ENCODE results near the gene XIRP2.

The XIRP2 gene

GRCh38 chr2:167126165-167126564 is 237.9 kb downstream of the XIRP2 start:
- Mint-ChIP-seq H3K36me3 (no peaks in the 10 kb centered on the region), H3K4me3 (no peak overlapping the region), H3K27ac (no peak overlapping the region), H3K27me3 (no peaks in the 10 kb centered on the region), H3K9me3 (no peaks in the 10 kb centered on the region), H3K4me1 (no peaks in the 10 kb centered on the region)
- no peak for ATAC-seq

- ATAC-seq, result no peak
- Mint-ChIP-seq H3K4me1 (no peaks in the 10 kb centered on the region), H3K9me3 (no peaks in the 10 kb centered on the region), H3K27me3 (no peaks in the 10 kb centered on the region), H3K4me3 (no peak overlapping the region), H3K36me3 (no peaks in the 10 kb centered on the region), H3K27ac (no peak overlapping the region)
These were observed 238.9 kb downstream of the XIRP2 start for GRCh38 chr2:167127135-167127534.

GRCh38 chr2:167128130-167128529 is 239.8 kb downstream of the XIRP2 start:
- Mint-ChIP-seq H3K27ac (no peak overlapping the region), H3K9me3 (no peaks in the 10 kb centered on the region), H3K36me3 (no peaks in the 10 kb centered on the region)

GRCh38 chr2:167132066-167132465 is 243.8 kb downstream of the XIRP2 start:
- Mint-ChIP-seq H3K27ac (no peak overlapping the region), H3K36me3 (no peaks in the 10 kb centered on the region), H3K4me1 (no peaks in the 10 kb centered on the region), H3K9me3 (no peaks in the 10 kb centered on the region), H3K27me3 (no peaks in the 10 kb centered on the region), H3K4me3 (no peak overlapping the region)
- no peak for ATAC-seq

More at GRCh38 chr2:167128130-167128529, 239.8 kb downstream of the XIRP2 start:
- H3K4me1 Mint-ChIP-seq, result no peaks in the 10 kb centered on the region
- ATAC-seq, result no peak
- no peaks in the 10 kb centered on the region for H3K27me3 Mint-ChIP-seq
- no peak overlapping the region for H3K4me3 Mint-ChIP-seq

- Mint-ChIP-seq H3K36me3 (no peaks in the 10 kb centered on the region), H3K9me3 (no peaks in the 10 kb centered on the region), H3K27ac (no peak overlapping the region), H3K4me3 (no peak overlapping the region), H3K27me3 (no peaks in the 10 kb centered on the region), H3K4me1 (no peaks in the 10 kb centered on the region)
- ATAC-seq, result no peak
These were observed 244.8 kb downstream of the XIRP2 start for GRCh38 chr2:167132906-167133555.

- H3K27ac Mint-ChIP-seq, result no peak overlapping the region
- H3K4me1 Mint-ChIP-seq, result no peaks in the 10 kb centered on the region
- H3K9me3 Mint-ChIP-seq, result no peaks in the 10 kb centered on the region
- H3K27me3 Mint-ChIP-seq, result no peaks in the 10 kb centered on the region
- no peaks in the 10 kb centered on the region for H3K36me3 Mint-ChIP-seq
- no peak for ATAC-seq
- no peak overlapping the region for H3K4me3 Mint-ChIP-seq
These were observed 245.3 kb downstream of the XIRP2 start for GRCh38 chr2:167133614-167134013.

GRCh38 chr2:167134381-167135072 is 246.2 kb downstream of the XIRP2 start:
- H3K9me3 Mint-ChIP-seq, result no peaks in the 10 kb centered on the region
- H3K27me3 Mint-ChIP-seq, result no peaks in the 10 kb centered on the region
- H3K4me3 Mint-ChIP-seq, result no peak overlapping the region
- H3K4me1 Mint-ChIP-seq, result no peaks in the 10 kb centered on the region
- H3K36me3 Mint-ChIP-seq, result no peaks in the 10 kb centered on the region
- no peak overlapping the region for H3K27ac Mint-ChIP-seq
- ATAC-seq, result no peak

GRCh38 chr2:167135706-167136105 is 247.4 kb downstream of the XIRP2 start:
- Mint-ChIP-seq H3K27ac (no peak overlapping the region), H3K9me3 (no peaks in the 10 kb centered on the region)

GRCh38 chr2:167136879-167137596 is 248.8 kb downstream of the XIRP2 start:
- no peak overlapping the region for H3K27ac Mint-ChIP-seq
- no peak overlapping the region for H3K4me3 Mint-ChIP-seq
- H3K27me3 Mint-ChIP-seq, result no peaks in the 10 kb centered on the region
- H3K9me3 Mint-ChIP-seq, result no peaks in the 10 kb centered on the region
- no peak for ATAC-seq
- H3K4me1 Mint-ChIP-seq, result no peaks in the 10 kb centered on the region
- H3K36me3 Mint-ChIP-seq, result no peaks in the 10 kb centered on the region

More at GRCh38 chr2:167135706-167136105, 247.4 kb downstream of the XIRP2 start:
- Mint-ChIP-seq H3K36me3 (no peaks in the 10 kb centered on the region), H3K27me3 (no peaks in the 10 kb centered on the region), H3K4me3 (no peak overlapping the region), H3K4me1 (no peaks in the 10 kb centered on the region)
- no peak for ATAC-seq

GRCh38 chr2:167140330-167140729 is 252.1 kb downstream of the XIRP2 start:
- Mint-ChIP-seq H3K27me3 (no peaks in the 10 kb centered on the region), H3K4me1 (no peaks in the 10 kb centered on the region), H3K4me3 (no peak overlapping the region), H3K27ac (no peak overlapping the region), H3K36me3 (no peaks in the 10 kb centered on the region), H3K9me3 (peaks cover 3% of the 10 kb centered on the region)
- no peak for ATAC-seq

GRCh38 chr2:167140767-167141166 is 252.5 kb downstream of the XIRP2 start:
- peaks cover 3% of the 10 kb centered on the region for H3K9me3 Mint-ChIP-seq
- H3K4me1 Mint-ChIP-seq, result no peaks in the 10 kb centered on the region
- H3K27me3 Mint-ChIP-seq, result no peaks in the 10 kb centered on the region
- no peak for ATAC-seq
- H3K36me3 Mint-ChIP-seq, result no peaks in the 10 kb centered on the region
- H3K27ac Mint-ChIP-seq, result no peak overlapping the region
- H3K4me3 Mint-ChIP-seq, result no peak overlapping the region

- H3K27ac Mint-ChIP-seq, result no peak overlapping the region
- H3K36me3 Mint-ChIP-seq, result no peaks in the 10 kb centered on the region
- no peak overlapping the region for H3K4me3 Mint-ChIP-seq
- H3K27me3 Mint-ChIP-seq, result no peaks in the 10 kb centered on the region
- peaks cover 3% of the 10 kb centered on the region for H3K9me3 Mint-ChIP-seq
- H3K4me1 Mint-ChIP-seq, result no peaks in the 10 kb centered on the region
- ATAC-seq, result no peak
These were observed 254.3 kb downstream of the XIRP2 start for GRCh38 chr2:167142554-167142953.

- Mint-ChIP-seq H3K4me1 (no peaks in the 10 kb centered on the region), H3K27ac (no peak overlapping the region), H3K9me3 (peaks cover 6% of the 10 kb centered on the region), H3K27me3 (no peaks in the 10 kb centered on the region), H3K4me3 (no peak overlapping the region), H3K36me3 (no peaks in the 10 kb centered on the region)
- ATAC-seq, result no peak
These were observed 256.1 kb downstream of the XIRP2 start for GRCh38 chr2:167144179-167144898.

GRCh38 chr2:167147271-167147941 is 259.1 kb downstream of the XIRP2 start:
- H3K36me3 Mint-ChIP-seq, result no peaks in the 10 kb centered on the region
- H3K4me3 Mint-ChIP-seq, result no peak overlapping the region
- no peak overlapping the region for H3K27ac Mint-ChIP-seq
- H3K9me3 Mint-ChIP-seq, result peaks cover 6% of the 10 kb centered on the region
- no peaks in the 10 kb centered on the region for H3K27me3 Mint-ChIP-seq
- H3K4me1 Mint-ChIP-seq, result no peaks in the 10 kb centered on the region
- ATAC-seq, result no peak

- H3K4me3 Mint-ChIP-seq, result no peak overlapping the region
- no peak overlapping the region for H3K27ac Mint-ChIP-seq
- H3K4me1 Mint-ChIP-seq, result no peaks in the 10 kb centered on the region
- no peak for ATAC-seq
- no peaks in the 10 kb centered on the region for H3K36me3 Mint-ChIP-seq
- peaks cover 3% of the 10 kb centered on the region for H3K9me3 Mint-ChIP-seq
- H3K27me3 Mint-ChIP-seq, result no peaks in the 10 kb centered on the region
These were observed 263.6 kb downstream of the XIRP2 start for GRCh38 chr2:167151894-167152293.

Data from stimulated activated memory B cell treated with anti-CD40 and anti-IgM and Interleukin-4, amounts not matched to agents 10 μg/mL and 1 μg/mL and 100 μg/mL, for 72 hours (primary cell).